GM10266 (cell line): ENCODE results near the gene LYPD5.

Experiments
- DNase-seq: peaks from one replicate; pipeline ENCODE4 v3.0.0; 2012; ENCODE audit errors: extremely low spot score
- TF ChIP-seq, protein P1 (sequence below): IDR thresholded peaks from 2 replicates; pipeline ENCODE4 v1.5.1; 2012; ENCODE audit warnings: mild to moderate bottlenecking, low read depth; ENCODE audit not compliant: control insufficient read depth, insufficient read depth; ENCODE audit errors: missing control alignments

Gene LYPD5

DNA sequence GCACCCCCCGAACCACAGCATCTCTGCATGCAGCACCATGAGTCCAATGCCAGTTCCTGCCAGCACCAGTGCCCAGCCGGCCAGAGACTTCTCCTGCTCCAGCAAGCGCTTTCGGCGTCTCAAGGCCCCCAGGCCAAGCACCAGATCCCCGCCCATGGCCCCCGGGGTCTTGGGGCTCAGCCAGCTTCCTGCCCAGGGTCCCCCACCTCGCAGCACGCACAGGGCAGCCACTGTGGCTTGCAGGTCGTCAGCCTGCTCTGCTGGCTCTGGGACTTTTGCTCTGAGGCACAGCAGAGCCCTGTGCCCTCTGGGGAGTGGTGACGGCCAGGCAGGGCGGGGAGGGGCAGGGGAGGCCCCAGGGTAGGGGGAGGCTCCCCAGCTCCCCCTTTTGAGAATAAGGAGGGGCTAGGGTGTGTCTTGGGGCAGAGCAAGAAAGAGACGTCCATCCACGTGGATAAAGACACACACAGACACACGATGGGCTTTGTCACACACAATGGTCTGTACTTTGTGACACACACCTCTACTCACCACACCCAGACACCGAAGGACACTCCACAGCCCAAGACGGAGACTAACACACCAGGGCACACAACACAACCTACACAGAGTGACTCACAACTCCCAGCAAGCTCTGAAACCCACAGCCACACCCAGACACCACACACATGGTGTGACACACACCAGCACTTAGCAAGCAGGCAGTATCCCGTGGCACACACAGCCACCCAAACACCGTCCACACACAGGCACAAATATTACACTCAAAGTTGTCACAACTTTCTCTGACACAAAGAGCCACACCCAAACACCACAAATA, 21.3 kb downstream of the LYPD5 start, which contains the start of gene KCNN4:
Gene KCNN4 (minus strand): TSS at position 268 of the 820 bp plus-strand sequence. CDS start 112 bp downstream, at position 156.
- DNase-seq, result peak; percentile 87
- TF ChIP-seq, protein P1, sequence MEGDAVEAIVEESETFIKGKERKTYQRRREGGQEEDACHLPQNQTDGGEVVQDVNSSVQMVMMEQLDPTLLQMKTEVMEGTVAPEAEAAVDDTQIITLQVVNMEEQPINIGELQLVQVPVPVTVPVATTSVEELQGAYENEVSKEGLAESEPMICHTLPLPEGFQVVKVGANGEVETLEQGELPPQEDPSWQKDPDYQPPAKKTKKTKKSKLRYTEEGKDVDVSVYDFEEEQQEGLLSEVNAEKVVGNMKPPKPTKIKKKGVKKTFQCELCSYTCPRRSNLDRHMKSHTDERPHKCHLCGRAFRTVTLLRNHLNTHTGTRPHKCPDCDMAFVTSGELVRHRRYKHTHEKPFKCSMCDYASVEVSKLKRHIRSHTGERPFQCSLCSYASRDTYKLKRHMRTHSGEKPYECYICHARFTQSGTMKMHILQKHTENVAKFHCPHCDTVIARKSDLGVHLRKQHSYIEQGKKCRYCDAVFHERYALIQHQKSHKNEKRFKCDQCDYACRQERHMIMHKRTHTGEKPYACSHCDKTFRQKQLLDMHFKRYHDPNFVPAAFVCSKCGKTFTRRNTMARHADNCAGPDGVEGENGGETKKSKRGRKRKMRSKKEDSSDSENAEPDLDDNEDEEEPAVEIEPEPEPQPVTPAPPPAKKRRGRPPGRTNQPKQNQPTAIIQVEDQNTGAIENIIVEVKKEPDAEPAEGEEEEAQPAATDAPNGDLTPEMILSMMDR, result no peak

DNA sequence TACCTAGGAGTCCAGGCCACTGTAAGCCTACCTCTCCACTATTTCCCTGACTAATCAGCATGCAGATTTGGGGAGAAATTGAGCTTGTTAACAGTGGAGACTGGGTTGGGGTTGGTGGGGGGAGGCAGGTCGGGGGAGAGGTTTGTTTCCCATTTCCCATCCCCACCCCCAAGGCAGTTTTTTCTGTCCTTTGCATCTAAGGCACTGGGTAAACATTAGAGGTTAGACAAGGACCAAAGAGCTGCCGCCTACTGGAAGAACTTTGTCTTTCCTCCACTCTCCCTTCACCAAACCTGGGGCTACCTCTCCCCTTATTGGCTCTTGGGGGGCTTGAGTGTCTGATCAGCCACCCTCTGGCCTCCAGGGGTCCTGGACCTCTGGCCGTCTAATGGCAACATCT, 22.4 kb downstream of the LYPD5 start:
- TF ChIP-seq, protein P1, result peak; percentile 59
- peak; percentile 81 for DNase-seq

DNA sequence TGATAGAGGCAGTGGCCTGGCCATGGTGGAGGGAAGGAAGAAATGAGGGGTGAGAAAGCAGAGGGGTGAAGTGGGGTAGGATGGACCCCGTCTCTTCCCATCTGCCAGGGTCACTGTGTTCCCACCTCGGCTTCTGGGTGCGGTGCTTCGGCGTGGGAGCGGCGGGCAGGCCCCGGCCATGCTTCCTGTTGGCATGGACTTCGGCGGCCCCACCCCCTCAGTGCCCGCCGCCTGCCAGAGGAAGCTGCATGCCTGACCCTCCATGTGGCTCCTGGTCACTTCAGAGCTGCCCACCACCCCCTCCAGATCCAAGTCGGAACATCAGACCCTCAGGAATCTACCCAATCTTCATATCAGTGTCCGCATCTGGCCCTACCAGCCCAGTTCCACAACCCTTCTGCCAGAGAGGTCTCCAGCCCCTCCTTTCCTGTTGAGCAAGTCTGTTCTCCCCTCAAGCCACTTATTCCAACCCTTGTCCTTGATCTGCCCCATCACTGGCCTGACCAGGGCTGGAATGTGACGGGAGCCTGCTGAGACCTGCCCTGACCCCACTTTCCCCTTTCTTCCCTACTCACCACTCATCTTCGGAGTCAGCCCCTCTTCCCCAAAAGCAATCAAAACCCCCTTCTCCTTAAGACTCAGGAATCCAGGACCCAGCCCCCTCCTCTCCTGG, 23.0 kb downstream of the LYPD5 start:
- TF ChIP-seq, protein P1, result no peak

DNA sequence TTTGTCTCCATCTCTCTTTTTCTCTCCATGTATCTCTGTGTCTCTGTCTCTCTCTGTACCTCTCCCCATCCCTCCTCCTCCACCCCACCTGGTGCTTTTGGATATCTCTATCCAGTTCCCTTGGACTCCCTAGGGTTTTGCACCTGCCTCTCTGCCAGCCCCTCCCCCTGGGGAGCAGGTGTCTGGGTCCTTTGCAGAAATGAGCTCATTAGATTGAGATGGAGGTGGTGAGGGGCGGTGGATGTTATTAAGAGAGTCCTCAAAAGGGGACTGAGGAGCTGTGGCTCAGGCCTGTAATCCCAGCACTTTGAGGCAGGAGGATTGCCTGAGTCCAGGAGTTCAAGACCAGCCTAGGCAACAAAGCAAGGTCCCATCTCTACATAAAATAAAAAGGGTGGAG, 23.6 kb downstream of the LYPD5 start:
- TF ChIP-seq, protein P1, result no peak
- no peak for DNase-seq

More for the DNA sequence above, 23.0 kb downstream of the LYPD5 start:
- DNase-seq, result no peak

DNA sequence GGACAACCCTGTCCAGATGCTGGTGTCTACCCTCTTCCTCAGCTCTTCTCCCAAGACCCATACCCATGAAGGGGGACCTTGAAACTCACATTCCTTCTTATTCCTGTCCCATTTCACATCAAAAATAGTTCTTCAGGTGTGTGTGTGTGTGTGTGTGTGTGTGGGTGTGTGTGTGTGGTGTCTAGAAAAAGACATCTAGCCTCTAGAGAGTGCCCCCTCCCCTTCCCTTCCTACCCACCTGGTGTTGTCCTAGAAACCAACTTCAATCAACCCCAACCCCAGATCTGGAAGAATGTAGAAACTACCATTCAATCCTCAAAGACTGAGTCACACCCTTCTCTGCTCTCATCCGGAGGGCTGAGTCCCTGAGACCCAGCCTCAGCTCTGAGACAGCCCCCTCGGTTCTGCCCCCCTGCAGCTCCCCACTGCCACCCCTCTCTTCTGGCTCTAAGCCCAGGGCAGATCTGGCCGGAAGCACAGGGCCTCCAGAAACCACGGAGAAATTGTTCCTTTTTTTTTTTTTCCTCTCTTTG, 25.0 kb downstream of the LYPD5 start:
- peak; percentile 61 for DNase-seq
- TF ChIP-seq, protein P1, result no peak

DNA sequence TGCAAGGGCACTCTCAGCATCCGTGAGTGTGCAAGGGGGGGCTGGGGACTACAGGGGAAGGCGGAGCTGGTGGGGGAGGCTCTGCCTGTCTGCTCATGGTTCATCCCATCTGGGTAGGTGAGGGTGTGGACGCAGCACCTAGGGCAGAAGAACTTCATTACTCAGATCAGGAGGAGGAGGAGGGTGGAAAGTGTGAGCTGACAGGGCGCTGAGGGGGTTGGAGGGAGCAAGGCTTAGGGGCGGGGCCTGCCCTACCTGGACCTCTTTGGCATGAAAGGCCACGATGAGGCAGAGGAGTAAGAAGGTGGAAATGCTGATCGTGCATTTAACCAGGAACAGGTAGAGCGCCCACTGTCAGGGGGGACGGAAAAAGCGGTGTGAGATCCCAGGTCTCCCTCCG, 26.0 kb downstream of the LYPD5 start:
- TF ChIP-seq, protein P1, result no peak
- no peak for DNase-seq
